Colon (tissue), 2 donors: ENCODE results near the gene TNS1.

Experiments used
- FAIRE-seq: peaks from 2 replicates; lab custom pipeline; 2012; peaks lifted over from hg19 to GRCh38; lab: Jason Lieb, UNC
- donor health status: control.
- donor health status: control.

The TNS1 gene

DNA sequence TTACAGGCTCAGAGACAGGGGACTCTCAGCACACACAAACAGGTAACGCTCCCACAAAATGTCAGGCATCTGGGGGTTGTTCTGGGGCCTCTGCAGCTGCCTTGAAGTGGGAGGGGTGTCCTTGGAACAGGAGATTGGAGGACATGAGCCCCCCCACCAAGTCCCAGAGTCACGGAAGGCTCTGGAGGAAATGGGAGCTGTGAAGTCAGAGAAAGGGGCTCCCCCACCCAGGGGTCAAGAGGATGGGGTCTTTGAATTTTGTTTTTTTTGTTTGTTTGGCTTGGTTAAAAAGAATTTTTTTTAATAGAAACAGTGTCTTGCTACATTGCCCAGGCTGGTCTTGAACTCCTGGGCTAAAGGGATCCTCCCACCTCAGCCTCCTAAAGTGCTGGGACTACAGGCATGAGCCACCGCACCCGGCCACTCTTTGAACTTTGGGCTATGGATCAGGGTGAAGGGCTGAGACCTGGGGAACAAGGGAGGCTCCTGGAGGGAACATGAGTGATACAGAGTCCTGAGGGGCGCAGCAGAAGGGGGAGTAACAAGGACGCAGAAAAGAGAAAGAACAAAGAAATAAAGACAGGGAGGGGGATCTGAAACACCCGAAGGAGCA is 46.8 kb downstream of the TNS1 start:
- no peak for FAIRE-seq

GRCh38 chr2:217954971-217955740 is 47.6 kb downstream of the TNS1 start:
- FAIRE-seq, result no peak

- FAIRE-seq, result no peak
These were observed 48.3 kb downstream of the TNS1 start for GRCh38 chr2:217954469-217954868.

DNA sequence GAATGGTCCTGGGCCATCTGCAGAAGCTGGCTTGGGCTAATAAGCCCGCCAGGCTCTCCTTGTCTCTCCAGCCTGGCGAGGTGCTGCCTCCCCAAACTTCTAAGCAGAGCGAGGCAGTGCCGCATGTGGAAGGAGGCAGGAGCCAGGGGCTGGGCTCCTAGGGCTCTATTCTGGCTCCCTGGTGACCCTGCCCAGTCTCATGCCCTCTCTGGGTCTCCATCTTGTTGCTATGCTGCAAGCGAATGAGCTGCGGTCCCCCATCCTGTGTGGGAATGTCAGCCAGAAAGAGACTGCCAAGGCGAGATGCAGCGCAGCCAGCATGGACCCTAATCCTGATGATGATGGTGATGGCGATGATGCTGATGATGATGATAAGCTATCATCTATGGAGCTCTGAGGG is 48.7 kb downstream of the TNS1 start:
- no peak for FAIRE-seq

DNA sequence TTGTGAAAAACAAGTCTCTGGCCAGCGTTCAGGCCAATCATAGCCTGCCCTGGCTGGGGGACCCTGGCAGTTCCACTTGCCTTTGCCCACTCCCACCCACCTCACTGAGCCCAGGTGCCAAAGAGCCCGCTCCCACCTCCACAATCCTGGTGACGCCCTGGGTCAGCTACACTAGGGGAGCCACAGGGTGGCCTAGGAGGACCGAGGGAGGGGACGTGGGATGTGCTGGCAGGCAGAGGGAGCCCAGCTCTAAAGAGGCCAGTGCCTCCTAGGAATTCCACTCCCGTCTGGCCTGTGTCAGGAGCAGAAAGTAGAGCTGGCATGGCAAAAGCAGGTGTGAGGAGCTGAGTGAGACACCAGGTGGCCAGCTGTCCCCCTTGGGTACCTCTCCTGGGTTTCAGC is 49.3 kb downstream of the TNS1 start:
- FAIRE-seq, result no peak

GRCh38 chr2:217953011-217953481 is 49.7 kb downstream of the TNS1 start:
- FAIRE-seq, result no peak

- no peak for FAIRE-seq
These were observed 50.4 kb downstream of the TNS1 start for GRCh38 chr2:217952409-217952808.

- no peak for FAIRE-seq
These were observed 51.1 kb downstream of the TNS1 start for GRCh38 chr2:217951521-217952247.

- no peak for FAIRE-seq
These were observed 51.7 kb downstream of the TNS1 start for GRCh38 chr2:217951091-217951490.

DNA sequence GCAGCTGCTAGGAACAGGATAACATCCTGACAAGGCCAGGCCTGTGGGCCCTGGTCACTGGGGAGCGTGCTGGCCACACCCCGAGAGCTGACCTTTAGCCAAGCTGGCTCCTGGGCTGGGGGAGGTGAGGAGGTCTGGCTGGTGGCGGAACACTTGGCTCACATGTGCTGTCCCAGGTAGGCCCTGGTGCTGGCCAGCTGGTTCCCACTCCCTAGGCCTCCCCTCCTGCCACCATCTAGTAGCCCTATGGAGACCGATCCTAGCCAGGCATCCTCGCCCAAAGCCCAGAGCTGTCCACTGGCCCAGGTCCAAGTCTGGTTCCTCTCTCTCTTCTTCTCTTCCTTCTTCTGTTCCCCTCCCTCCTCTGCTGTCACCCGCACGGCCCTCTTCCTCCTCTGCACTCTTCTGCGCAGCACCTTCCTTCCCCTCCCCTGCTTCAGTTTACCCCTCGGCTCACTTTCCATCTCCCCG is 52.4 kb downstream of the TNS1 start:
- FAIRE-seq, result no peak

DNA sequence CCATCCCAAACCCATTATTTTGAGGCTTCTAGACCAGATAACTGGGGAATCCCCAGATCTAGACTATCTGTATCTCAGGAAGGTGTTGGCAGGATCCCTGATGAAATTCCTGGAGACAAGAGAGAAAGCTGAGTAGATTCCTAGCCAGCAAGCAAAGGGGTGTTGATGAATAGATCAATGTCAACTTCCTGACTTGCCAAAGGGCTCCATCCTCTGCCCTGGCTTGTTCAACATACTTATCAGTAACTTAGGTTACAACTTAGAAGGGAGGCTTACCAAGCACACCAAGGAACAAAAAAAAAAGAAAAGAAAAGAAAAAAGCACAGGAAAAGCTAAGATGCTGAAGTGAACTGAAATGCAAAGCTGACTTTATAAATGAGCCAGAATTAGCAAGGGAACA is 53.3 kb downstream of the TNS1 start:
- FAIRE-seq, result no peak

DNA sequence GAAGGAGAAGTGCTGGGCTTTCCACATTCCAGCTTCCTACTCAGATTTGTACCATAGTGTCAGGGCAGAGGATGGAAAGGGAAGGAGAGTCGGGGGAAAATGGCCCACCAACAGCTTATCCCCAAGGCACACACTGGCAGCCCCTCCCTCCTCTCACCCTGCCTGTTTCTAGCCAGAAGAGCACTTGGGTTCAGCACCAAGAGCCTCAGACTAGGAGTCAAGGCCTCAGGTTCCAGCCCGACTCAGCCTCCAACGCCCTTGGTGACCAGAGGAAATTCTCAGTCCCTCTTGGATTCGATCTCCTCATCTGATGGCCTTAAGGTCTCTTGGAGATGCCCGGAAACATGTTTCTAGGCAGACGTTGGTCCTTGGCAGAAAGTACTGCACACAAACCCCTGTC is 53.9 kb downstream of the TNS1 start:
- no peak for FAIRE-seq

DNA sequence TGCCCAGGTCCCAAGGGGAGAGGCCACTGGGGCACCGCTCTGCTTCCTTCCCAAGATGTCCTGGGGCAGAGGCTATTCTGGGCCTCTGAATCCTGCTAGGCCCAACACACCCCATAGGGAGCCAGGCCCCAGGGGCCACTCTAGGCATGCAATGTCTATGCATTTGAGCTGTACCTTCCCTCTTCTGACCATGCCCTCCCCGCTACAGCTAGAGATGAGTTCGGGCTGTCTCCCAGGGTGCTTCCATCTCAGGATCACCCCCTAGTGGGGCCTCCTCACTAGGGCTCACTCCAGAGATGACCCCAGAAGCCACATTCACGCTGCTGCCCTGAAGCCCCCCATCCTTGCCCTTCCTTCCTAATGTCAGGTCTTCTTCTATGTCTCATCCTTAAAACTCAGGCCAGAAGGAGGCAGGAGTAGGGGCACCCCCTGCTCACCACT is 54.4 kb downstream of the TNS1 start:
- no peak for FAIRE-seq

GRCh38 chr2:217947383-217948350 is 55.1 kb downstream of the TNS1 start:
- FAIRE-seq, result no peak

DNA sequence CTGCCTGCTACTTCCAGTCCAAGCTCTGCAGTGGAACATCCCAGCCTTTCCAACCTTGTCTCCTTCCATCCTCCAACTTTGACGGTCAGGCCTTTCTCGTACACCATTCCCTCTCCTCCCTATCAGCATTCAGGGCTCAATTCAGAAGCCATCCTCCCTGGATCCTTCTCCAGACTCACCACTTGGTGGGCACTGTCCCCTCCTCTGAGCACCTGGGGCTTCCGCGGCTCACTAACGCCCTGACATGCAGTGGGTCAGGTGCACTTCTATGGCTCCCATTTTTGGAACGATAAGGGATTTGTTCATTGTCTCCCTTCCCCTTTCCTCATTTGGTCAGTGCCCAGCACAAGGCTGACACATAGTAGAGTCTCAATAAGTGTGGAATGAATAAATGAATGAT is 56.7 kb downstream of the TNS1 start:
- FAIRE-seq, result no peak

DNA sequence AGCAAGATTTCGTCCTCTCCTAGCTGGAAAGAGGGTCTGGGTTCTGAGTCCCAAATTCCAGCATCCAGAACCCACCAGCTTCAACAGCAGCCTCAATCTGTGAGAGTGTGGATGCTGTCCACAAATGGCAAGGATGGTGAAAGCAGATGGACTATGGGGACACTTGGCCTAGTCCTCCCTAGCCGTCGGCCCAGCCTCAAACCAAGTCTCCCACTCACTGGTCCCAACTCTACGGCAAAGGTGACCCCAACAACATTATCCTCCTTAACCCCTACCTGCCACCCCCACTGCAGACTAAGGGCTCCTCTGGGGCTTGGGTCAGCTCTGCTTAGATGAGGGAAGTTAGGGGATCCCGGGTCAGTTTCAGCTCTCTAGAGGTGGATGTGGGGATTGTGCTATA is 57.3 kb downstream of the TNS1 start:
- FAIRE-seq, result no peak

- FAIRE-seq, result no peak
These were observed 57.9 kb downstream of the TNS1 start for GRCh38 chr2:217944923-217945322.

- FAIRE-seq, result no peak
These were observed 58.4 kb downstream of the TNS1 start for GRCh38 chr2:217944366-217944765.

DNA sequence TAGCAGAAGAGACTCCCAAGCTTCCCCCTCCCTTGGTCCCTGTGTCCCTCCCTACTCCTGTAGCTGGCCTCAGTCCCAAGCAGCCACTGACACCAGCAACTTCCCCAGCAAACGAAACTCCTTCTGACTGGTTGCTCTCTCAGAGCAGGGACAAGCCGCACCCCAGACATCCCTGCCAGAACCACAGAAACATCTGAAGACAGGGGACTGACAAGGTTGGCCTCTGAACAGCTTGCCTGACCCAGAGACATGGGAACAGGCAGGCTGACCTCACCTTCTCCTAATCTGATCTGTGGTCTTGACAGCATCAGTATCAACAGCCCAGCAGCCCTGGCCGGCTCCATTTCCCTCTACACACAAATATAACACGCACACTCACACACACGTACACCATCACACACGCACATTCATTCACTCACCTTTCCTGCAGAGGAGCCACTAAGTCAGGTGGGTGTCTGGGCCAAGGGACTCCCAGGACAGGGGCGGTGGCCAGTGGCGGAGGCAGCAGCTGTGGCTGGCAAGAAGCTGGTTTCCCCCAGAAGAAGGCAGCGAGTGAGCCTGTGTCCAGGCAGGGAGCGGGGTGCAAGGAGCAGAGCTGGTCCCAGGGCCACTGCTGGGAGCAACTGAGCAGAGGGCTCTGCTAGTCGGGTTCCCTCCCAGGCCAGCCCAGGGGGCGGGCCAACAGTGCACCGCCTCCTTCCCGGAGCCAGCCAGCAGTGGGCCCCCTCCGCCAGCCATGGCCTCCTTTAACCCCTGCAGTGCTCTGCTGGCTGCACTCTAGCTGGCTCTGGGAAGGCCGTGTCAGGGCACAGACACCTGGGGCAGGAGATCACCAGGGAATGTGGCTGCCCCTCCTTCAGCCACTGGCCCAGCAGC is 59.1 kb downstream of the TNS1 start:
- FAIRE-seq, result no peak

DNA sequence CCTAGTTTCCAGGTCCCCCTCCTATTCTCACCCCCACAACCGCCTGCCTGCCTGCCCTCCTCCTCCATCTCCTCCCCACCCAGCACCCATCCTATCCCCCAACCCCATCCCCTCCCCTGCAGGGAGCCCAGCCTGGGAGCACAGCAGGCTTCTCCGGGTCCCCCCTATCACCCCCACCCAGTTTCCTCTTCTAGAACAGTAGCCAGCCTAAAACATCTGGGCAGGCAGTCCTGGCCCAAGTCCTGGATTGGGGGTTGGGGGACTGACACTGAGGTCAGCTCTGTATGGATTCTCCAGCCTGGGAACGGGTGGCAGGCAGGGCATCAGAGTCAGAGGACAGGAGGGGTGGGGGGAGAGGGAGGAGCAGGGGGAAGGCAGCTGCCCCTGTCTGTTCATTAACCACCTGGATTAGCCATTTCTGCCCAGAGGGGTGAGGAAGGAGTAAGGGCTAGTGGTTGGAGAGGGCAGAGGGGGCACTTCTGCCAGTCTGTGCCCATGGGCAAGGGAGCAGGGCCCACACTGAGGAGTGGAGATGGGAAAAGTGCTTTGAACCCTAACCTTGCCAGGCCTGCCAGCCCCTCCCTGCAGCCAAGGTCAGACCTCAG is 60.0 kb downstream of the TNS1 start:
- FAIRE-seq, result no peak
